Suprapubic skin (tissue), 3 donors: ENCODE measurements around the gene GALNT11.

Source experiments
- CTCF ChIP-seq, 2 donors: fragments of 200-600 bp in 1 of 2; fragments of 450-650 bp in 1 of 2; sonication (generic) in 1 of 2; IDR thresholded peaks; one replicate each; pipeline ENCODE4 v1.5.1; 2016 to 2019; ENCODE audit warnings: antibody characterized with exemption in 2 of 2, mild to moderate bottlenecking in 1 of 2, moderate library complexity in 1 of 2
- POLR2A ChIP-seq, 2 donors: fragments of 450-650 bp; IDR thresholded peaks; one replicate each; pipeline ENCODE4 v1.6.1; 2017; ENCODE audit warnings: antibody characterized with exemption in 2 of 2, mild to moderate bottlenecking in 2 of 2, moderate library complexity in 2 of 2

- TF ChIP-seq CTCF (IDR thresholded peaks at IDR 0.05) (no peak), POLR2A (IDR thresholded peaks at IDR 0.05) (no peak)
Observed at GRCh38 chr7:152128252-152128651, 102.8 kb downstream of the GALNT11 start.
